RWPE1 (cell line): Measurements from ENCODE around the gene GRID1.
A peak's percentile ranks its signal among the peaks of the same experiment; 100 is the strongest.

Source experiments
- CTCF ChIA-PET: fragments of 350-600 bp; sonication (Branson Sonifier 250); formaldehyde crosslinking; extraction: SDS; loops from one replicate; lab custom pipeline; 2021; lab: Yijun Ruan, JAX
- POLR2A ChIA-PET: fragments of 400-600 bp; formaldehyde crosslinking; extraction: SDS; loops from one replicate; lab custom pipeline; 2020; ENCODE audit warnings: antibody characterized with exemption; ENCODE audit not compliant: low non-redundant PET; lab: Yijun Ruan, JAX
- DNase-seq: peaks from one replicate; pipeline ENCODE4 v3.0.0; 2012; ENCODE audit warnings: low spot score
- H3K27ac ChIP-seq: fragments of 450-650 bp; 2 replicates; pipeline ENCODE4 v1.5.1; 2017
- CTCF ChIP-seq: fragments of 450-650 bp; conservative IDR thresholded peaks from 2 replicates; pipeline ENCODE4 v1.5.1; 2017; ENCODE audit warnings: low read depth, mild to moderate bottlenecking

The GRID1 gene

GRCh38 chr10:86410542-86411124 is 44.0 kb upstream of the GRID1 start:
- TF ChIP-seq CTCF, result no peak
- H3K27ac ChIP-seq, result no peak overlapping the region
- ChIA-PET CTCF (interaction anchor here (0.9 to 1.1 kb wide), 2 partner anchors 9 to 11 kb away, joined by 3 read pairs; no protein-coding TSS in a partner anchor), POLR2A (interaction anchor here (0.5 kb wide), 1 partner anchor 202 kb away, joined by 3 read pairs; no protein-coding TSS in a partner anchor)
- DNase-seq, result peak; percentile 63

GRCh38 chr10:86409183-86409582 is 42.6 kb upstream of the GRID1 start:
- ChIA-PET CTCF (interaction anchor here (1.2 kb wide), 1 partner anchor 9 kb away, joined by 5 read pairs; no protein-coding TSS in a partner anchor), POLR2A (no interaction called here)
- no peak overlapping the region for H3K27ac ChIP-seq

GRCh38 chr10:86403183-86403797 is 36.7 kb upstream of the GRID1 start:
- no peak for TF ChIP-seq CTCF
- no peak overlapping the region for H3K27ac ChIP-seq
- POLR2A ChIA-PET, result interaction anchor here (0.6 kb wide), 1 partner anchor 350 kb away, joined by 5 read pairs; no protein-coding TSS in a partner anchor
- DNase-seq, result no peak
- CTCF ChIA-PET, result interaction anchor here (0.7 kb wide), 1 partner anchor 1640 kb away, joined by 4 read pairs; no protein-coding TSS in a partner anchor

More at GRCh38 chr10:86409183-86409582, 42.6 kb upstream of the GRID1 start:
- DNase-seq, result no peak
- no peak for TF ChIP-seq CTCF

- ChIA-PET POLR2A (no interaction called here), CTCF (interaction anchor here (0.6 to 1.0 kb wide), 4 partner anchors 11 to 1639 kb away, joined by 3 to 7 read pairs (median 5); no protein-coding TSS in a partner anchor)
- no peak overlapping the region for H3K27ac ChIP-seq
- TF ChIP-seq CTCF, result no peak
- no peak for DNase-seq
Observed at GRCh38 chr10:86402283-86402941, 35.8 kb upstream of the GRID1 start.

- POLR2A ChIA-PET, result no interaction called here
- CTCF ChIA-PET, result interaction anchor here (0.6 to 2.9 kb wide), 7 partner anchors 9 to 183 kb away, joined by 3 to 32 read pairs (median 3); no protein-coding TSS in a partner anchor
- no peak for DNase-seq
Observed at GRCh38 chr10:86401588-86402282, 35.1 kb upstream of the GRID1 start.

More at GRCh38 chr10:86401588-86402282, 35.1 kb upstream of the GRID1 start:
- H3K27ac ChIP-seq, result no peak overlapping the region
- no peak for TF ChIP-seq CTCF
